A549 (cell line): ENCODE data around the gene ZNF768. TPM values are rescaled to one million over a fixed set of nuclear protein-coding genes. Genes with fewer than 3 reads are reported as not detected.

Experiments used
- ATAC-seq, 2 experiments: fragments of 200-7000 bp in 1 of 2; fragments of >200 bp in 1 of 2; cut with Nextera tagmentation in 1 of 2; cut with Tn5 transposase in 1 of 2; 3 replicates each; pipeline versions ENCODE4 v1.8.0 to v1.9.1; 2018 to 2020; ENCODE audit warnings: mild to moderate bottlenecking in 1 of 2, moderate library complexity in 1 of 2
- CTCF ChIA-PET: fragments of 300-600 bp; sonication (Branson Sonifier 250); formaldehyde crosslinking; extraction: SDS; loops from one replicate; lab custom pipeline; 2021; ENCODE audit warnings: antibody characterized with exemption, inconsistent platforms; lab: Yijun Ruan, JAX
- POLR2A ChIA-PET: fragments of 350-600 bp; formaldehyde crosslinking; extraction: SDS; loops from one replicate; lab custom pipeline; 2021; ENCODE audit warnings: antibody characterized with exemption, inconsistent platforms; lab: Yijun Ruan, JAX
- DNase-seq, 2 experiments: peaks; one replicate each; pipeline versions ENCODE4 v3.0.0 to v3.0.0-alpha.2; 2011 to 2016; ENCODE audit warnings: low read depth in 1 of 2, low spot score in 1 of 2
- FAIRE-seq: peaks from 2 replicates; lab custom pipeline; 2011; peaks lifted over from hg19 to GRCh38; lab: Jason Lieb, UNC
- H3K27ac ChIP-seq, 2 experiments: fragments of >200 bp; sonication (Bioruptor Twin); formaldehyde crosslinking; 3 replicates each; pipeline ENCODE4 v1.5.1; 2016 to 2017
- H3K4me1 ChIP-seq: fragments of >200 bp; sonication (Bioruptor Twin); formaldehyde crosslinking; 3 replicates; pipeline ENCODE4 v1.6.1; 2016
- H3K4me2 ChIP-seq: fragments of >200 bp; sonication (Bioruptor Twin); formaldehyde crosslinking; 3 replicates; pipeline ENCODE4 v1.6.1; 2016
- H3K4me3 ChIP-seq: fragments of >200 bp; sonication (Bioruptor Twin); formaldehyde crosslinking; 3 replicates; pipeline ENCODE4 v1.5.1; 2016
- H3K9me3 ChIP-seq: fragments of >200 bp; sonication (Bioruptor Twin); formaldehyde crosslinking; 3 replicates; pipeline ENCODE4 v1.6.1; 2016
- BHLHE40 ChIP-seq: IDR thresholded peaks from 2 replicates; pipeline ENCODE4 v1.6.1; 2012; ENCODE audit warnings: low read depth, low read length, inconsistent platforms
- CBX2 ChIP-seq: fragments of 200-600 bp; sonication (generic); IDR thresholded peaks from 2 replicates; pipeline ENCODE4 v1.6.1; 2016; ENCODE audit warnings: low read depth, mild to moderate bottlenecking, borderline replicate concordance
- FOSB ChIP-seq: fragments of 250-450 bp; sonication (Bioruptor Pico); IDR thresholded peaks from 2 replicates; pipeline ENCODE4 v1.5.0; 2020; ENCODE audit warnings: mild to moderate bottlenecking, moderate library complexity
- FOSL2 ChIP-seq, 2 experiments: fragments of 450-650 bp in 1 of 2; fragments of >200 bp in 1 of 2; sonication (Bioruptor Twin) in 1 of 2; formaldehyde crosslinking; IDR thresholded peaks; 2 replicates each; pipeline versions ENCODE4 v1.5.0 to v1.6.1; 2016 to 2020; ENCODE audit warnings: mild to moderate bottlenecking in 1 of 2, moderate library complexity in 1 of 2
- FOXS1 ChIP-seq: fragments of 250-450 bp; sonication (Bioruptor Pico); IDR thresholded peaks from 2 replicates; pipeline ENCODE4 v1.5.0; 2020; ENCODE audit warnings: mild to moderate bottlenecking, moderate library complexity
- HES2 ChIP-seq: fragments of >200 bp; sonication (Bioruptor Twin); formaldehyde crosslinking; IDR thresholded peaks from 2 replicates; pipeline ENCODE4 v1.6.1; 2016
- HOXB13 ChIP-seq: fragments of 250-450 bp; sonication (Bioruptor Pico); IDR thresholded peaks from 2 replicates; pipeline ENCODE4 v1.5.0; 2020; ENCODE audit warnings: low read depth, mild to moderate bottlenecking, moderate library complexity
- KDM1A ChIP-seq: fragments of 200-600 bp; sonication (generic); IDR thresholded peaks from 2 replicates; pipeline ENCODE4 v1.6.1; 2016; ENCODE audit warnings: low read depth, mild to moderate bottlenecking
- MAFK ChIP-seq: fragments of 450-650 bp; IDR thresholded peaks from 2 replicates; pipeline ENCODE4 v1.6.1; 2014; ENCODE audit not compliant: partially characterized antibody
- MAX ChIP-seq: IDR thresholded peaks from 2 replicates; pipeline ENCODE4 v1.6.1; 2012
- POLR2A ChIP-seq: IDR thresholded peaks from 2 replicates; pipeline ENCODE4 v1.6.1; 2012; ENCODE audit warnings: mild to moderate bottlenecking, low read length
- RARB ChIP-seq: fragments of 250-450 bp; sonication (Bioruptor Pico); IDR thresholded peaks from 2 replicates; pipeline ENCODE4 v1.8.0; 2021; ENCODE audit warnings: mild to moderate bottlenecking, moderate library complexity
- REST ChIP-seq: fragments of 200-600 bp; sonication (generic); IDR thresholded peaks from 2 replicates; pipeline ENCODE4 v1.6.1; 2016; ENCODE audit warnings: antibody characterized with exemption, mild to moderate bottlenecking, moderate library complexity
- RNF2 ChIP-seq: fragments of 200-600 bp; sonication (generic); IDR thresholded peaks from 2 replicates; pipeline ENCODE4 v1.6.1; 2016; ENCODE audit warnings: low read depth, mild to moderate bottlenecking, antibody characterized with exemption, moderate library complexity, borderline replicate concordance
- TFCP2L1 ChIP-seq: fragments of 250-450 bp; sonication (Bioruptor Pico); IDR thresholded peaks from 2 replicates; pipeline ENCODE4 v1.5.0; 2021; ENCODE audit warnings: mild to moderate bottlenecking
- WGBS: methylation state at CpG from one replicate; pipeline ENCODE4 v1.1.6; 2017; ENCODE audit errors: missing lambda C conversion rate; 5-methylcytosine and 5-hydroxymethylcytosine counted together
- polyA plus RNA-seq, 4 experiments: library from polyadenylated mRNA; depleted of rRNA in 3 of 4; stranded (reverse); fragments of >200 nt; fragmentation: RNase III in 1 of 4; extraction: RNeasy Plus Mini Kit Qiagen cat#74134 plus additional on column Dnase treatment in 1 of 4; gene quantifications; 2 replicates in 3 of 4; 3 replicates in 1 of 4; pipeline ENCODE4 v1.2.3, GENCODE V29; 2011 to 2017
- TF ChIP-seq, protein P1 (sequence below): fragments of 450-650 bp; IDR thresholded peaks from 2 replicates; pipeline ENCODE4 v1.6.1; 2014; ENCODE audit warnings: antibody characterized with exemption
- TF ChIP-seq, protein P2 (sequence below): IDR thresholded peaks from 2 replicates; pipeline ENCODE4 v1.6.1; 2012

The ZNF768 gene
- polyA plus RNA-seq, 2 of the 4 experiments (the other 2 are of a cell fraction), result 17.0 to 33.6 TPM

GRCh38 chr16:30548416-30549253 is 22.3 kb upstream of the ZNF768 start:
- 82% methylated on average over 8 of the region's 8 CpGs for WGBS
- Histone ChIP-seq H3K4me2 (peak overlapping the region; percentile 33; the same call in 1 of the 3 replicates), H3K27ac (no peak overlapping the region; a peak in 1 of 6 replicates), H3K9me3 (no peaks in the 10 kb centered on the region), H3K4me1 (peaks cover 11% of the 10 kb centered on the region), H3K4me3 (no peak overlapping the region)
- ATAC-seq (peak in 1 of 2 experiments; percentile 21; a peak in 2 of 6 replicates), FAIRE-seq (no peak), DNase-seq (no peak)
- POLR2A ChIA-PET, result interaction anchor here (0.5 to 1.5 kb wide), 2 partner anchors 10 to 122 kb away, joined by 3 to 4 read pairs; partner anchors contain the start of gene ZNF764
- TF ChIP-seq, protein P1, sequence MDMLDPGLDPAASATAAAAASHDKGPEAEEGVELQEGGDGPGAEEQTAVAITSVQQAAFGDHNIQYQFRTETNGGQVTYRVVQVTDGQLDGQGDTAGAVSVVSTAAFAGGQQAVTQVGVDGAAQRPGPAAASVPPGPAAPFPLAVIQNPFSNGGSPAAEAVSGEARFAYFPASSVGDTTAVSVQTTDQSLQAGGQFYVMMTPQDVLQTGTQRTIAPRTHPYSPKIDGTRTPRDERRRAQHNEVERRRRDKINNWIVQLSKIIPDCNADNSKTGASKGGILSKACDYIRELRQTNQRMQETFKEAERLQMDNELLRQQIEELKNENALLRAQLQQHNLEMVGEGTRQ, result no peak
- TF ChIP-seq FOXS1 (CRISPR knock-in tag), result no peak
- no peak for TF ChIP-seq FOSB (CRISPR knock-in tag)
- no peak for TF ChIP-seq CBX2
- TF ChIP-seq MAX, result no peak
- no peak for TF ChIP-seq KDM1A
- TF ChIP-seq MAFK, result no peak
- TF ChIP-seq REST, result no peak
- no peak for TF ChIP-seq RNF2
- TF ChIP-seq BHLHE40, result no peak
- TF ChIP-seq HES2, result no peak
- TF ChIP-seq HOXB13 (CRISPR knock-in tag), result no peak
- TF ChIP-seq RARB (CRISPR knock-in tag), result no peak
- CTCF ChIA-PET, result interaction anchor here (0.7 to 1.3 kb wide), 2 partner anchors 49 to 100 kb away, joined by 3 to 4 read pairs; no protein-coding TSS in a partner anchor

DNA sequence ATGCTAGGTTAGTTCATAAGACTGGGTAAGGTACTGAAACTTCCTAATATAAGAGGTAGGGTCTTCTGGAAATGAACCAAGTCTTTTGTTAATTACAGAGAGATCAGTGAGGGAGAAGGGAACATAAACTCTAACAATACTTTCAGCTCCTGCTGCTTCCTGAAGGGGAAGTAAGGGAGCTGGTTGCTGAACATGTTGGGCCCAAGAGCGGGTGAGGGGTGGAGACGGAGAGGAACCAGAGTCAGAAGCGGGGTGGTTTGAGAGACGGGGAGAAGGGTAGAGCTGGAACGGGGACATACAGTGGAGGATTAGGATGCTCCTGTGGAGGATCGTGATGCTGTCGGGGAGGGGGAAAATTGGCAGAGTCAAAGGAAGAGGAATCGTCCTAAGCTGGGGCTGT is 19.7 kb upstream of the ZNF768 start:
- Histone ChIP-seq H3K4me2 (no peak overlapping the region), H3K9me3 (no peaks in the 10 kb centered on the region), H3K4me3 (no peak overlapping the region), H3K4me1 (peaks cover 17% of the 10 kb centered on the region), H3K27ac (no peak overlapping the region)
- no peak for DNase-seq
- ChIA-PET POLR2A (no interaction called here), CTCF (interaction anchor here (1.1 kb wide), 1 partner anchor 97 kb away, joined by 3 read pairs; no protein-coding TSS in a partner anchor)
- no peak for ATAC-seq
- 79% methylated on average over 8 of the region's 8 CpGs for WGBS
- FAIRE-seq, result no peak
- TF ChIP-seq FOSL2 (IDR thresholded peaks at IDR 0.05) (no peak), FOSL2 (CRISPR knock-in tag; IDR thresholded peaks at IDR 0.05) (no peak), TFCP2L1 (CRISPR knock-in tag) (no peak), HES2 (no peak), POLR2A (no peak)
- TF ChIP-seq, protein P2, sequence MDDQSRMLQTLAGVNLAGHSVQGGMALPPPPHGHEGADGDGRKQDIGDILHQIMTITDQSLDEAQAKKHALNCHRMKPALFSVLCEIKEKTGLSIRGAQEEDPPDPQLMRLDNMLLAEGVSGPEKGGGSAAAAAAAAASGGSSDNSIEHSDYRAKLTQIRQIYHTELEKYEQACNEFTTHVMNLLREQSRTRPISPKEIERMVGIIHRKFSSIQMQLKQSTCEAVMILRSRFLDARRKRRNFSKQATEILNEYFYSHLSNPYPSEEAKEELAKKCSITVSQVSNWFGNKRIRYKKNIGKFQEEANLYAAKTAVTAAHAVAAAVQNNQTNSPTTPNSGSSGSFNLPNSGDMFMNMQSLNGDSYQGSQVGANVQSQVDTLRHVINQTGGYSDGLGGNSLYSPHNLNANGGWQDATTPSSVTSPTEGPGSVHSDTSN, result no peak
